Fibroblast of pulmonary artery (primary cell): ENCODE measurements around the gene ZNF587B.
"Not testable (repeated sequence)": the region's sequence is repeated elsewhere in the genome, so short reads cannot be mapped to it uniquely, and the experiment has no call there.

Source experiments
- DNase-seq: peaks from one replicate; pipeline ENCODE4 v3.0.0-alpha.2; 2010; ENCODE audit warnings: low read depth
- H3K4me3 ChIP-seq: replicated peaks from 2 replicates; pipeline ENCODE4 v1.5.1; 2011; ENCODE audit warnings: low read depth, mild to moderate bottlenecking, control low read depth, low read length, moderate library complexity
- TF ChIP-seq, protein P1 (sequence below): IDR thresholded peaks from 2 replicates; pipeline ENCODE4 v1.5.1; 2011; ENCODE audit warnings: mild to moderate bottlenecking, control low read depth, low read length, inconsistent platforms; ENCODE audit errors: missing control alignments

ZNF587B gene

DNA sequence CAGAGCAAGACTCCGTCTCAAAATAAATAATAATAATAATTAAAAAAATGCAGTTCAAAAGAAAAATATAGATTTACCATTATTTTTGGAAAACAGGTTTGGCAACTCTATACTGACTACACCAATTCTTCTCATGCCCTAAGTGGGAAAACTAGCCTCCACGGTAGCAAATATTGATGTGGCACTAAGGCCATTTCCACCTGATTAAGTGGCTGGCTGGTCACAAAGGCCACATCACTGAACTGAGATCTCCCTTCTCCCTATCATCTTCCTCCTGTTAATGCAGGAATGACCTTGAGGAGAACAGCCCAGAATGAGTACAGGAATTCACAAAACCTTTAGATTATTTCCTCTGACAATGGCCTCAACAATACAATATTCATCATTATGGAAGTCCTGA lies 40.1 kb downstream of the ZNF587B start:
- no peak overlapping the region for H3K4me3 ChIP-seq
- TF ChIP-seq, protein P1, sequence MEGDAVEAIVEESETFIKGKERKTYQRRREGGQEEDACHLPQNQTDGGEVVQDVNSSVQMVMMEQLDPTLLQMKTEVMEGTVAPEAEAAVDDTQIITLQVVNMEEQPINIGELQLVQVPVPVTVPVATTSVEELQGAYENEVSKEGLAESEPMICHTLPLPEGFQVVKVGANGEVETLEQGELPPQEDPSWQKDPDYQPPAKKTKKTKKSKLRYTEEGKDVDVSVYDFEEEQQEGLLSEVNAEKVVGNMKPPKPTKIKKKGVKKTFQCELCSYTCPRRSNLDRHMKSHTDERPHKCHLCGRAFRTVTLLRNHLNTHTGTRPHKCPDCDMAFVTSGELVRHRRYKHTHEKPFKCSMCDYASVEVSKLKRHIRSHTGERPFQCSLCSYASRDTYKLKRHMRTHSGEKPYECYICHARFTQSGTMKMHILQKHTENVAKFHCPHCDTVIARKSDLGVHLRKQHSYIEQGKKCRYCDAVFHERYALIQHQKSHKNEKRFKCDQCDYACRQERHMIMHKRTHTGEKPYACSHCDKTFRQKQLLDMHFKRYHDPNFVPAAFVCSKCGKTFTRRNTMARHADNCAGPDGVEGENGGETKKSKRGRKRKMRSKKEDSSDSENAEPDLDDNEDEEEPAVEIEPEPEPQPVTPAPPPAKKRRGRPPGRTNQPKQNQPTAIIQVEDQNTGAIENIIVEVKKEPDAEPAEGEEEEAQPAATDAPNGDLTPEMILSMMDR: no peak
- DNase-seq: no peak

DNA sequence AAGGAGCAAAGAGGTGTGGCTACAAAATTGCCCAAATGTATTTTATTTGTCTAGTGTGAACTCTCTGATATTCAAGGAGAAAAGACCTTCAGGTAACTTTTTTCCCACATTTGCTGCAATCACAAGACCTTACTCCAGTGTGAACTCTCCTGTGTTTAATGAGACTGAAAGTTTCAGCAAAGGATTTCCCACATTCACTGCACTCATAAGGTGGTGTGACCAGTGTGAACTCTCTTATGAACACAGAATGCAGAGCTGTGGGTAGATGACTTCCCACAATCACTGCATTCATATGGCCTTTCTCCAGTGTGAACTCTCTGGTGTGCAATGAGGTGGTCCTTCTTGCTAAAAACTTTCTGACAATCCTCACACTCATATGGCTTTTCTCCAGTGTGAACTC lies 42.4 kb downstream of the ZNF587B start:
- H3K4me3 ChIP-seq: no peak overlapping the region
- TF ChIP-seq, protein P1: no peak
- no peak for DNase-seq

DNA sequence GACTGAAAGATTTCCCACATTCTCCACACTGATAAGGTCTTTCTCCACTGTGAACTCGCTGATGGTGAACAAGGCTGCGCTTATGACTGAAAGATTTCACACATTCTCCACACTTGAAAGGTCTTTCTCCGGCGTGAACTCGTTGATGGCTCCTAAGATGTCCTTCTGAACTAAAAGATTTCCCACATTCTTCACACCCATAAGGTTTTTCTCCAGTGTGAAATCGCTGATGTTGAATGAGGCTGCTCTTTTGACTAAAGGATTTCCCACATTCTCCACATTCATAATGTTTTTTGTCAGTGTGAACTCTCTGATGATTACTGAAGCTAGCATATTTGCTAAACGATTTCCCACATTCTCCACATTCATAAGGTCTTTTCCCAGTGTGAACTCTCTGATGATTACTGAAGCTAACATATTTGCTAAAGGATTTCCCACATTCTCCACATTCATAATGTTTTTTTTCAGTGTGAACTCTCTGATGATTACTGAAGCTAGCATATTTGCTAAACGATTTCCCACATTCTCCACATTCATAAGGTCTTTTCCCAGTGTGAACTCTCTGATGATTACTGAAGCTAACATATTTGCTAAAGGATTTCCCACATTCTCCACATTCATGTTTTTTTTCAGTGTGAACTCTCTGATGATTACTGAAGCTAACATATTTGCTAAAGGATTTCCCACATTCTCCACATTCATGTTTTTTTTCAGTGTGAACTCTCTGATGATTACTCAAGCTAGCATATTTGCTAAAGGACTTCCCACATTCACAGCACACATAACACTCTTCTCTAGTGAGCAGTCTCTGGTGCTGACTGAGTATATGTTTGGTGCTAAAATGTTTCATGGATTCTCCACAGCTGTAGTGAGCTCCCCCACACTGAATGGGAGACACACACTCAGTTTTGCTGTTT lies 44.0 kb downstream of the ZNF587B start:
- not testable (repeated sequence) for H3K4me3 ChIP-seq, DNase-seq

DNA sequence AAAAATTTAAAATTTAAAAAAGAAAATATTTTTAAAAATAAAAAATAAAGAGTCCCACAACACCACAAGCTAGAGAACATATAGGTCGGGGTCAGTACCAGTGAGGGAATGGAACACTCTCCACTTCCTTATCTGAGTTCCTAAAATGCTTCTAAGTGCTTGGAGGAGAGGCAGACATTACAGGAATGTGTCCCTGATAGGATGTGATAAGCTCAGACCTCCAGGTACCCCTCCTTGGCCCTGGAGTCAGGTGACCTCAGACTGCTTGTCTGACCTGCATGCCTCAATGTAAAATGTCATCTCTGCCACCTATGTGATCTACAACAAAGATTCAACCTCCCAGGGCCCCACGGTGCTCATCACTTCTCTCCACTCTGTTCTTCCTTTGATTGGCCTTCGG lies 55.9 kb downstream of the ZNF587B start:
- no peak overlapping the region for H3K4me3 ChIP-seq
- TF ChIP-seq, protein P1: no peak
- DNase-seq: no peak

DNA sequence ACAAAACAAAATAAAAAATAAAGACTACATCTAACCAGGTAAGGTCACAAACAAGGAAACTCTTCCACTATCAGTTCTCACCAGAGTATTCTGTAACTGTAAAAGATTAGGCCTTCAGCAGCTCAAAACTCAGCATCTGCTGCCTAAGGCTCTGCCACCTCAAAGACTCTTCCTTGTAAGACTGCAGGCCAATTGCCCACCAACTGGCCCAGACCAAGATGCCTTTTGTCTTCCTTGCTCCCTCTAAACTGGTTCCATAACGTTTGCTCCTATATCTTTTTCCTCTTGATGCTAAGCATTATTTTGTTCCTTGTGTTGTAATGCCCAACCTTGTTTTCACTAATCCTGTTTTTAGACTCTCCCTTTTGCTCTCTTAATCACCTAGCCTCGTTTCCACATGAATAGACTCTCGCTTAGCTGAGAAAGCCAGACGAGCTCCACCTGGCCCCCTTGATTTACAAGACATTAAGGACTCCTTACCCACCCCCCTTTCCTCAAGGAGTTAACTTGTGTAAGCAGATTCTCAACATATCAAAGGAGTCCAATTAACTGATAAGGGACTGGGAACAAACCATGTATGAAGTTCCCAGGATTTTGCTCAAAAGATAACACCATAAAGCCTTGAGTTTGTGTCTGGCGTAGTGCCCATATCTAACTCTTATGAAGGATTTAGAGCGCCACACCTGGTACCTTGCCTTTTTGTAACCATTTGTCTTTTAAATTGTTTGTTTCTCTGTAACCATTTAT lies 57.3 kb downstream of the ZNF587B start:
- TF ChIP-seq, protein P1: no peak
- peak overlapping the region; percentile 94 for H3K4me3 ChIP-seq
- DNase-seq: peak; percentile 48

DNA sequence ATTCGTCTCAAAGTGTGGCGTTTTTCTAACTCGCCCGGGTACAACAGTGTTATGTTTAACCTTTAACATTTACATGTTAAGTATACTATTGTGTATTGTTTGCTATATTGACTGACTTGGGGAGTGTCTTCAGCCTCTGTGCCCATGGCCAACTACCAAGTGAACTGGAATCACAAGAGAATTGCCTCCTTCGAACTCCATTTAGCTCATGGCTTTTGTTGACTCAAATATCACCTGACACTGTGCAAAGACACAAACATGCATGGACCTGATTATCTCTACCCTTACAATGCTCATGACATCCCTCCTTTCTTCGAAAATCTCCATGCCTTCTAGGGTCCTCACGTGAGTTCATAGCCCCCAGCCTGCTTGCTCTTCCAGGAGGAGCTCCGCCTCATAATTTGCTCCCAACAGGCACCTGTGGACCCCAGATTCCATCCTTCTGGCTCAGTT lies 58.0 kb downstream of the ZNF587B start:
- TF ChIP-seq, protein P1: no peak
- DNase-seq: no peak
- H3K4me3 ChIP-seq: peak overlapping the region; percentile 94

DNA sequence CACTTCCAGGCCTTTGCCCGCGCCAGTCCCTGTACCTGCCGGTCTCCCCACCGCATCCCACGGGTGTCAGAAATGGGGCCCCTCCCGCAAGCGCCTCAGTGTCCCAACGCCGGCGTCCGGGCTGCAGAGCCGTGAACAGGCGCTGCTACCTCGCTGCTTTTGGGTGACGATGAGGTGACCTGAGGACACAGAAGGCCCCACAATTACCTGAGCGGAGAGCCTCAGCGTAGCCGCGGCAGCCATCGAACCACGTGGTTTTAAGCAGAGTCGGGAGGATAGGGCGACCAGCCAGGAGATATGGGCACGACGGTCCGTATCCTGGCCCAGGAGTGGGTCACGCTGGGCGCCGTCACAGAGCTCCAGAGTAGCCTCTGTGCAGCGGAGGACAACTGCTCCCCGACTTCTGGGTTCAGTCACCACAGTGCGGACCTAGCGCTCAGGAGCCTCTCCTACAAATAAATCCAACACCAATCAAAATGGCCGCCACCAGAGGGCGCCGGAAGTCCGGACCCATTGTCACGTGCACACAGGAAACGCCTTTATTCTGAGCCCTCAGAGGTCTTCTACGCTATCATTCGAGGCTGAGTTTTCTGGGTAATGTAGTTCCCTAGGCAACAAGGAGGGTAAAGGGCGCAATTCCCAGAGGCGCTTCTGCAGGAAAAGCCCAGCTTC lies 58.6 kb downstream of the ZNF587B start, which contains the start of gene ZNF814:
Gene ZNF814, minus strand, starts transcription at position 478 of the 672 bp plus-strand sequence. Its CDS starts 235 bp downstream, at position 243.
- TF ChIP-seq, protein P1: peak; percentile 21
- DNase-seq: peak; percentile 91
- H3K4me3 ChIP-seq: peak within 1 kb of the TSS; percentile 94

DNA sequence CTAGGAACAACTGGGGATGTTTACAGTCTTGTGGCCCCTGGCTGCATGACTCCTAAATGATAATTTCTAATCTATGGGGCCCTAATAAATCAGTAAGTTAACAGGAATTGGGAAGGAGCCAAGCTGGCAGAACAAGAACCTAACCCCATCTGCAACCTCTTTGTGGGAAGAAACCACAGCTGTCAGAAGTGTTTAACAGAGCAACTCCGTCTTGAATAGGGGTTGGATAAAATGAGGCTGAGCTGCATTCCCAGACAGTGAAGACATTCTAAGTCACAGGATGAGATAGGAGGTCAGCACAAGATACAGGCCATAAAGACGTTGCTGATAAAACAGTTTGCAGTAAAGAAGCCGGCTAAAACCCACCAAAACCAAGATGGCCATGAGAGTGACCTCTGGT lies 60.6 kb downstream of the ZNF587B start:
- DNase-seq: peak; percentile 65
- H3K4me3 ChIP-seq: not testable (repeated sequence)
